Activated naive CD8-positive, alpha-beta T cell treated with anti-CD3 and anti-CD28 coated beads for 36 hours (primary cell): Measurements from ENCODE around the gene PCDHGB5. TPM values are rescaled to one million over a fixed set of nuclear protein-coding genes. Genes with fewer than 3 reads are reported as not detected.
"Not testable (repeated sequence)": the region's sequence is repeated elsewhere in the genome, so short reads cannot be mapped to it uniquely, and the experiment has no call there.

Experiments used
- DNase-seq: peaks from one replicate; pipeline ENCODE4 v3.0.0; 2021
- H3K27ac Mint-ChIP-seq: one replicate; pipeline ENCODE4 v1.8.0; 2022; ENCODE audit warnings: mild to moderate bottlenecking, moderate library complexity, mixed read lengths
- H3K27me3 Mint-ChIP-seq: one replicate; pipeline ENCODE4 v1.8.0; 2022; ENCODE audit warnings: mild to moderate bottlenecking, mixed read lengths
- H3K36me3 Mint-ChIP-seq: one replicate; pipeline ENCODE4 v1.8.0; 2021; ENCODE audit warnings: mild to moderate bottlenecking, mixed read lengths
- H3K4me1 Mint-ChIP-seq: one replicate; pipeline ENCODE4 v1.8.0; 2021; ENCODE audit warnings: mixed read lengths
- H3K4me3 Mint-ChIP-seq: one replicate; pipeline ENCODE4 v1.8.0; 2022; ENCODE audit warnings: mild to moderate bottlenecking, moderate library complexity, mixed read lengths
- H3K9me3 Mint-ChIP-seq: one replicate; pipeline ENCODE4 v1.8.0; 2022; ENCODE audit warnings: mixed read lengths
- total RNA-seq, 2 experiments: library from RNA; stranded (reverse); gene quantifications; one replicate each; pipeline ENCODE4 v1.2.3, GENCODE V29; 2021

PCDHGB5 gene
- total RNA-seq, 2 experiments from 2014 or later = 0.16 to 0.26 TPM

- H3K4me3 Mint-ChIP-seq, H3K27ac Mint-ChIP-seq, DNase-seq, H3K4me1 Mint-ChIP-seq: not testable (repeated sequence)
- Mint-ChIP-seq H3K36me3 (peaks cover 24% of the 10 kb centered on the region), H3K27me3 (peaks cover 82% of the 10 kb centered on the region), H3K9me3 (peaks cover 28% of the 10 kb centered on the region)
These were observed 17.0 kb downstream of the PCDHGB5 start for GRCh38 chr5:141414548-141415274.

GRCh38 chr5:141415275-141415618, 17.5 kb downstream of the PCDHGB5 start:
- not testable (repeated sequence) for H3K4me1 Mint-ChIP-seq, H3K4me3 Mint-ChIP-seq, H3K27ac Mint-ChIP-seq, DNase-seq
- H3K27me3 Mint-ChIP-seq = peaks cover 84% of the 10 kb centered on the region
- H3K36me3 Mint-ChIP-seq = peaks cover 25% of the 10 kb centered on the region
- H3K9me3 Mint-ChIP-seq = peaks cover 29% of the 10 kb centered on the region

GRCh38 chr5:141417494-141418172, 19.9 kb downstream of the PCDHGB5 start, which contains the start of gene PCDHGB7:
PCDHGB7 (plus strand) TSS chr5:141417677; CDS start chr5:141417860, 183 bp downstream.
- H3K27me3 Mint-ChIP-seq = peaks cover 94% of the 10 kb centered on the region
- H3K36me3 Mint-ChIP-seq = peaks cover 37% of the 10 kb centered on the region
- peak within 1 kb of the TSS; percentile 18 for H3K27ac Mint-ChIP-seq
- H3K9me3 Mint-ChIP-seq = peaks cover 39% of the 10 kb centered on the region
- H3K4me3 Mint-ChIP-seq = peak within 1 kb of the TSS; percentile 66
- peak; percentile 62 for DNase-seq
- not testable (repeated sequence) for H3K4me1 Mint-ChIP-seq

GRCh38 chr5:141419074-141419880, 21.5 kb downstream of the PCDHGB5 start:
- peaks cover 36% of the 10 kb centered on the region for H3K36me3 Mint-ChIP-seq
- H3K4me1 Mint-ChIP-seq = peaks cover 5% of the 10 kb centered on the region
- peaks cover 90% of the 10 kb centered on the region for H3K27me3 Mint-ChIP-seq
- no peak overlapping the region for H3K27ac Mint-ChIP-seq
- no peak for DNase-seq
- H3K9me3 Mint-ChIP-seq = peaks cover 44% of the 10 kb centered on the region
- H3K4me3 Mint-ChIP-seq = no peak overlapping the region

GRCh38 chr5:141420855-141421488, 23.2 kb downstream of the PCDHGB5 start, which contains the start of gene PCDHGA11:
PCDHGA11 (plus strand) TSS chr5:141421051; CDS start chr5:141421228, 177 bp downstream.
- Mint-ChIP-seq H3K9me3 (peaks cover 37% of the 10 kb centered on the region), H3K27ac (no peak within 1 kb of the TSS), H3K27me3 (peaks cover 88% of the 10 kb centered on the region), H3K4me1 (peaks cover 5% of the 10 kb centered on the region), H3K4me3 (peak within 1 kb of the TSS; percentile 78), H3K36me3 (peaks cover 32% of the 10 kb centered on the region)
- DNase-seq = no peak

GRCh38 chr5:141421489-141421855, 23.7 kb downstream of the PCDHGB5 start:
- peaks cover 5% of the 10 kb centered on the region for H3K4me1 Mint-ChIP-seq
- H3K27me3 Mint-ChIP-seq = peaks cover 88% of the 10 kb centered on the region
- peaks cover 32% of the 10 kb centered on the region for H3K36me3 Mint-ChIP-seq
- H3K27ac Mint-ChIP-seq = no peak overlapping the region
- DNase-seq = no peak
- peak overlapping the region; percentile 78 for H3K4me3 Mint-ChIP-seq
- peaks cover 37% of the 10 kb centered on the region for H3K9me3 Mint-ChIP-seq

GRCh38 chr5:141422742-141423291, 25.1 kb downstream of the PCDHGB5 start:
- no peak overlapping the region for H3K27ac Mint-ChIP-seq
- peaks cover 32% of the 10 kb centered on the region for H3K36me3 Mint-ChIP-seq
- H3K27me3 Mint-ChIP-seq = peaks cover 90% of the 10 kb centered on the region
- DNase-seq = no peak
- H3K4me1 Mint-ChIP-seq = peaks cover 4% of the 10 kb centered on the region
- H3K9me3 Mint-ChIP-seq = peaks cover 35% of the 10 kb centered on the region
- H3K4me3 Mint-ChIP-seq = no peak overlapping the region

- Mint-ChIP-seq H3K9me3 (peaks cover 28% of the 10 kb centered on the region), H3K36me3 (peaks cover 26% of the 10 kb centered on the region), H3K27ac (no peak overlapping the region), H3K4me1 (peaks cover 6% of the 10 kb centered on the region), H3K4me3 (no peak overlapping the region), H3K27me3 (peaks cover 82% of the 10 kb centered on the region)
- DNase-seq = no peak
These were observed 30.2 kb downstream of the PCDHGB5 start for GRCh38 chr5:141427783-141428426.

GRCh38 chr5:141430332-141431113, 32.8 kb downstream of the PCDHGB5 start, which contains the start of gene PCDHGA12:
PCDHGA12 (plus strand) TSS chr5:141430507; CDS start chr5:141430760, 253 bp downstream.
- Mint-ChIP-seq H3K36me3 (peaks cover 26% of the 10 kb centered on the region), H3K4me1 (peaks cover 6% of the 10 kb centered on the region), H3K9me3 (peaks cover 28% of the 10 kb centered on the region), H3K27me3 (peaks cover 85% of the 10 kb centered on the region), H3K27ac (no peak within 1 kb of the TSS), H3K4me3 (peak within 1 kb of the TSS; percentile 44)
- peak; percentile 38 for DNase-seq

GRCh38 chr5:141431286-141431685, 33.5 kb downstream of the PCDHGB5 start:
- Mint-ChIP-seq H3K27me3 (peaks cover 81% of the 10 kb centered on the region), H3K27ac (no peak overlapping the region), H3K36me3 (peaks cover 26% of the 10 kb centered on the region), H3K9me3 (peaks cover 28% of the 10 kb centered on the region), H3K4me3 (peak overlapping the region; percentile 44), H3K4me1 (peaks cover 6% of the 10 kb centered on the region)
- DNase-seq = no peak

- H3K9me3 Mint-ChIP-seq = peaks cover 29% of the 10 kb centered on the region
- peaks cover 75% of the 10 kb centered on the region for H3K27me3 Mint-ChIP-seq
- DNase-seq, H3K4me1 Mint-ChIP-seq, H3K4me3 Mint-ChIP-seq, H3K27ac Mint-ChIP-seq: not testable (repeated sequence)
- peaks cover 26% of the 10 kb centered on the region for H3K36me3 Mint-ChIP-seq
These were observed 34.6 kb downstream of the PCDHGB5 start for GRCh38 chr5:141432308-141432707.

GRCh38 chr5:141432726-141433125, 35.0 kb downstream of the PCDHGB5 start:
- not testable (repeated sequence) for H3K4me1 Mint-ChIP-seq, DNase-seq, H3K27ac Mint-ChIP-seq, H3K4me3 Mint-ChIP-seq
- Mint-ChIP-seq H3K9me3 (peaks cover 29% of the 10 kb centered on the region), H3K27me3 (peaks cover 73% of the 10 kb centered on the region), H3K36me3 (peaks cover 26% of the 10 kb centered on the region)

GRCh38 chr5:141434006-141434405, 36.3 kb downstream of the PCDHGB5 start:
- H3K4me3 Mint-ChIP-seq = no peak overlapping the region
- no peak for DNase-seq
- peaks cover 64% of the 10 kb centered on the region for H3K27me3 Mint-ChIP-seq
- H3K36me3 Mint-ChIP-seq = peaks cover 22% of the 10 kb centered on the region
- H3K9me3 Mint-ChIP-seq = peaks cover 25% of the 10 kb centered on the region
- no peak overlapping the region for H3K27ac Mint-ChIP-seq
- peaks cover 6% of the 10 kb centered on the region for H3K4me1 Mint-ChIP-seq
